Muscle layer of colon (tissue), 2 donors: Measurements from ENCODE around the gene NAA30.

Experiments
- H3K27ac ChIP-seq: one replicate; pipeline ENCODE4 v1.7.0; 2013; ENCODE audit warnings: low read depth, mild to moderate bottlenecking, low read length, moderate library complexity
- H3K27me3 ChIP-seq, 2 donors: one replicate each; pipeline ENCODE4 v1.7.0; 2013; ENCODE audit warnings: low read length in 2 of 2, mild to moderate bottlenecking in 2 of 2; ENCODE audit not compliant: insufficient read depth in 2 of 2, control insufficient read depth in 1 of 2
- H3K36me3 ChIP-seq: one replicate; pipeline ENCODE4 v1.7.0; 2013; ENCODE audit warnings: mild to moderate bottlenecking, low read length; ENCODE audit not compliant: insufficient read depth
- H3K4me1 ChIP-seq: one replicate; pipeline ENCODE4 v1.7.0; 2013; ENCODE audit warnings: mild to moderate bottlenecking, low read length; ENCODE audit not compliant: insufficient read depth
- H3K4me3 ChIP-seq, 2 donors: one replicate each; pipeline ENCODE4 v1.7.0; 2013; ENCODE audit warnings: low read length in 2 of 2, low read depth in 1 of 2, mild to moderate bottlenecking in 1 of 2, moderate library complexity in 1 of 2
- H3K9ac ChIP-seq: one replicate; pipeline ENCODE4 v1.7.0; 2013; ENCODE audit warnings: low read length
- H3K9me3 ChIP-seq: one replicate; pipeline ENCODE4 v1.7.0; 2013; ENCODE audit warnings: mild to moderate bottlenecking, low read length
- donor health status: abdominal sarcoma.
- donor health status: Adenocarcinoma of cecum.

NAA30 gene

DNA sequence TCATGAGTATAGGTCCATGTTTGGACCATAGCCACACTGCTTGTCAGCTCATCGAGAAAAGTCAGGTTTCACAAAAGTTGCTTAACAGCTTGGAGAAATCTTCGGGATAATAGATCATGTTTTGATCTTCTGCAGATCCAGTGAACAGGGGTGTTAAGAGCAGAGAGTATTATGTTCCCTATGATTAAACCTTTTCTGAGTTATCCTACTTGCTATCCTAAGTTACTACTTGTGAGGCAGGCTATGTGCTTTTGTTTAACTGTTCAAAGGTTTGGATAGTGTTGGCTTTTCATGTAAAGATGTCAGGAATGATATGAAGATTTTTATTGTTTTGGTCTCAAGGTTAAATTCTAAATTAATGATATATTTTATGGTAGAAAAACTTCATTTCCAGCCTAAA, 11.1 kb downstream of the NAA30 start:
- Histone ChIP-seq H3K9me3 (no peaks in the 10 kb centered on the region), H3K27ac (no peak overlapping the region), H3K4me1 (no peaks in the 10 kb centered on the region), H3K36me3 (peaks cover 7% of the 10 kb centered on the region), H3K9ac (no peak overlapping the region), H3K4me3 (no peak overlapping the region), H3K27me3 (no peaks in the 10 kb centered on the region)

DNA sequence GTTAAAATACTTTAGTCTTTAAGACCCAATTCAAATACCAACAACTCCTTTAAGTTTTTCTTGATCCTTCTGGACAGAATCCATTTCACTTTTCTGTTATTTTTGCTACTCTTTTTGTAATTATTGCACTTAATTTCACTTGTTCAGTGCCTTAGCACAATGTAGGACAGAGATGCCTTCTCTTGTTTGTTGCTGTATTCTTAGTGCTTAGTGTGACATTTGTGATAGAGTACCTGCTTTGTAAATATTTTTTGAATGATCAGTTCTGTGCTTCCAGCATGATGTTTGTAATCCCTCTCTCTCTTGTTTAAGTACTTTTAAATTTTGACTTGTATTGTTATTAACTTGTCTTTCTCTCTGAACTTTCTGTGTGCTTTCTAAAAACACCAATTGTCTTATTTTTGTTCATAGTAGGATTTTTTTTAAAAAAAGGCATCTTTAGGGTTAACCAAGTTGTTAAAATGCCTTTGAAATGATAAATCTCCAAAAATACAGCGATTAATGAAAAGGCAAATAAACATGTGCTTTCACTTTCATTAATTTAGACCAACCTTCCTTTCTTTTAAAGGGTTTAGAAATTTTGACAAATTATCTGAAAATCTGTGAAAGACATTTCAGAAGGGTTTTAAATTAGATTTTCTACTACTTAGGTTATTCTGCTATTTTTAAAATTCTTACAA, 11.9 kb downstream of the NAA30 start:
- Histone ChIP-seq H3K9me3 (no peaks in the 10 kb centered on the region), H3K9ac (no peak overlapping the region), H3K4me3 (no peak overlapping the region), H3K36me3 (peaks cover 7% of the 10 kb centered on the region), H3K27ac (no peak overlapping the region), H3K27me3 (no peaks in the 10 kb centered on the region), H3K4me1 (no peaks in the 10 kb centered on the region)

DNA sequence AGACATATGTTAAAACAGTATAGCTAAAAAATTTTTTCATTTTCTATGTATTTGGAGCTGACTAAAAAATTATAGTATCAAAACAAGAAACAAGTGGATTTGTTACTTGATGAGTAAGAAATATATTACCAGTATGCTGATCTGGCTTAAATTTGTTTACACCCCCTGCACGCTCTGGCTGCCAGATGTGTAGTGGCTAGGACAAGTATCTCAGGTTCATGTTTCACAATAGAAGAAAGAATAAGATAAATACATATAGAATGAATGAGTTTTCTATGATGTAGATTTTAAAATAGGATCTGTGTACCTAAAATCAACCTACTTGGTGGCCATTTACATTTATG, 13.1 kb downstream of the NAA30 start:
- Histone ChIP-seq H3K4me1 (no peaks in the 10 kb centered on the region), H3K4me3 (no peak overlapping the region), H3K36me3 (peaks cover 7% of the 10 kb centered on the region), H3K9me3 (no peaks in the 10 kb centered on the region), H3K27ac (no peak overlapping the region), H3K9ac (no peak overlapping the region), H3K27me3 (no peaks in the 10 kb centered on the region)

DNA sequence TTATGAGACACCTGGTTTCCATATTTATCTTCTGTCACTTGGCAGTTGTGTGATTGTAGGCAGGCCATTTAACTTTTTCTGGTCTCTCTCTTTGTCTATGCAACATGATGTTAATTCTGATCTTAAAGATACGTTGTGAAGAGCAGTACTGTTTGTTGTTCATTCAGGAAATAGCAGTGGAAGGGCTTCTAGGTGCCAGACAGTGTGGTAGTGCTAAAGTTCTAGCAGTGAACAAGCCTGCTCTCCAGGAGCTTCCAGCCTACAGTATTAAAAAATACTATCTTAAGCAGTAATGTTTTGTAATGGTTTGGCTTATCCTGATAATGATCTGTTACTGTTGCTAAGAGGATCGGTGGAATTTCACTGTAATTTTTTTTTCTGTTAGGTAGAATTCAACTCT, 15.2 kb downstream of the NAA30 start:
- Histone ChIP-seq H3K9ac (no peak overlapping the region), H3K27ac (no peak overlapping the region), H3K4me3 (no peak overlapping the region), H3K4me1 (no peaks in the 10 kb centered on the region), H3K36me3 (peaks cover 12% of the 10 kb centered on the region), H3K27me3 (no peaks in the 10 kb centered on the region), H3K9me3 (no peaks in the 10 kb centered on the region)

DNA sequence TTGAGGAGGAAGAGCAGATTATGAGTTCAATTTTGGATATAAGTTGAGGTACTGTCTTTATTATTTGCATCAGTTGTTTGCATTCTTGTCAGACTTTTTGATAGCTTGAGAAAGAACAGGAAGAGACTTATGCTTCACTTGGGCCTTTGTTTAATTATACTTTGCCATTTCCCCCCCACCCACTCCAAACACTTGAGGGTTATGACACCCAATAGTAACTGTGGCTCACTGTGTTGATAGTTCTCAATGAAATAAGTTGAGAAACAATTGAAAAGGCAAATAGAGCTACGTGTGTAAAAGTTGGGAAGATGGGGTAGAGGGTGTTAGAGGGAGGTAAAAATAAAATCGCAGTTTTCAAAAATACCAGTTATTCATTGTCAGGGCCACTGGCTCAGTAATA, 17.7 kb downstream of the NAA30 start:
- no peaks in the 10 kb centered on the region for H3K9me3 ChIP-seq
- H3K9ac ChIP-seq: no peak overlapping the region
- H3K4me3 ChIP-seq: no peak overlapping the region
- no peak overlapping the region for H3K27ac ChIP-seq
- no peaks in the 10 kb centered on the region for H3K27me3 ChIP-seq
- H3K4me1 ChIP-seq: no peaks in the 10 kb centered on the region
- H3K36me3 ChIP-seq: peaks cover 12% of the 10 kb centered on the region

DNA sequence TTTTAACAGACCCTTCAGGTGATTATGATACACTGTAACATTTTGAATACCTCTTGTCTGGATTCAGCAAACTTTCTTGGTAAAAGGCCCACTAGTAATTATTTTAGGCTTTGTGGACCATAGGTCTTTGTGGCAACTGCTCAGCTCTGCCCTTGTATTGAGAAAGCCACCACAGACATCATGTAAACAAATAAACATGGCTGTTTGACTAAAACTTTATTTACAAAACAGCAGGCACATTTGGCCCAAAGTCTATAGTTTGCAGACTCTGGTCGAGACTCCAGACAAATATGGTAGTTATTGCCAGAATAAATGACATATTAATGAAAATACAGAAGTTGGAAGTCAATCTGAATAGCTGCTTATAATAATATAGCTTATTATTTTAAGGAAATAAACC, 18.2 kb downstream of the NAA30 start:
- Histone ChIP-seq H3K4me1 (no peaks in the 10 kb centered on the region), H3K9me3 (no peaks in the 10 kb centered on the region), H3K27ac (no peak overlapping the region), H3K36me3 (peaks cover 12% of the 10 kb centered on the region), H3K9ac (no peak overlapping the region), H3K27me3 (no peaks in the 10 kb centered on the region), H3K4me3 (no peak overlapping the region)

DNA sequence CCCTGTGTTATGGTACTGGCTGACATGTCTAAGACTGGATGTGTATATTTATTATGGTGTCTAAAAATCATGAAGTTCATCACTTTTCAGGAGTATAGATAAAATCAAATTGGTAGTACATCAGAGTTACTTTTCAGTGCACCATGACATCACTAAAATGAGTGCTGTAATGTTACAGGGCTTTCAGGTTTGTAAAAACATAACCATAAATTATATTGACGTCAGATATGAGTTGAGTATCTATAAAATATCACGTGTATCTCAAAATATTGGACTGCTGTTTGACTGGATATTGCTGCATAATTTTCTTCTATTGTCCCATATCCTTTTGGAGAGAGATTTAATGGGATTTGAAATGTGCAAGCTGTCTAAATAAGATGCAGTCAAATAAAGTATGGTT, 22.0 kb downstream of the NAA30 start:
- no peak overlapping the region for H3K9ac ChIP-seq
- H3K4me3 ChIP-seq: no peak overlapping the region
- H3K9me3 ChIP-seq: no peaks in the 10 kb centered on the region
- H3K27ac ChIP-seq: no peak overlapping the region
- no peaks in the 10 kb centered on the region for H3K27me3 ChIP-seq
- no peaks in the 10 kb centered on the region for H3K4me1 ChIP-seq
- peaks cover 5% of the 10 kb centered on the region for H3K36me3 ChIP-seq

DNA sequence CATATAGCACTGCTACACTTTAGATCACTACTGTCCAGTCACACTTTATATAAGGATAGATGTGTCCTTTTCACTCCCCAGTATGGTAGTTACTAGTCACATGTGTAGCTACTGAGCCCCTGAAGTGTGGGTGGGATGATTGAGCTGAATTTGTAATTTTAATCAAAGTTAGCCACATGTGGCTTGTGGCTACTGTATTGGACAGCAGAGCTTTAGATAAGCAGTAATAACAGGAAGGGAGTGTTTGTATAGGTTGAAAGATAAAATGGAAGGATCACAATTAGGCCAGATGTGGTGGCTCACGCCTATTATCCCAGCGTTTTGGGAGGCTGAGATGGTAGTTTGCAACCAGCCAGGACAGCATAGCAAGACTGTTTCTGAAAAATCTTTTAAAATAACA, 23.5 kb downstream of the NAA30 start:
- H3K4me1 ChIP-seq: no peaks in the 10 kb centered on the region
- no peak overlapping the region for H3K27ac ChIP-seq
- no peak overlapping the region for H3K4me3 ChIP-seq
- H3K27me3 ChIP-seq: no peaks in the 10 kb centered on the region
- no peaks in the 10 kb centered on the region for H3K9me3 ChIP-seq
- no peak overlapping the region for H3K9ac ChIP-seq
- H3K36me3 ChIP-seq: peaks cover 5% of the 10 kb centered on the region

DNA sequence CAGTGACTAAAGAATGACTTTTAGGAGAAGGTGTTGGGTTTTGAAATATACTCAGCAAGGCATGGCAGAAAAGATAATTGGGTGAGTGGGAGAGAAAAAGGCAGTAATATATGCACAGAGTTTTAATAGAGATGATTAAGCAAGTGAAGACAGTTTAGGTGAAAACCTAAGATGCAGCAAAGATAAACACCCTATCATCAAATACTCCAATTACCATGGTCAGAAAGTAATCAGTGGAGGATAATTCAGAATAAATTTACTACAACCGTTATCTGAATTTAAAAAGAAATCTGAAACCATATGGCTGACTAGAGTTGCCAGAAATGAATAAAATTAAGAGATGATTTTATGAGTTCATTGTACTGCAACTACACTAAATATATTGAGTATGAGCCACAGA, 26.8 kb downstream of the NAA30 start:
- Histone ChIP-seq H3K4me3 (no peak overlapping the region), H3K27me3 (no peaks in the 10 kb centered on the region), H3K4me1 (no peaks in the 10 kb centered on the region), H3K36me3 (no peaks in the 10 kb centered on the region), H3K9me3 (no peaks in the 10 kb centered on the region), H3K27ac (no peak overlapping the region), H3K9ac (no peak overlapping the region)

DNA sequence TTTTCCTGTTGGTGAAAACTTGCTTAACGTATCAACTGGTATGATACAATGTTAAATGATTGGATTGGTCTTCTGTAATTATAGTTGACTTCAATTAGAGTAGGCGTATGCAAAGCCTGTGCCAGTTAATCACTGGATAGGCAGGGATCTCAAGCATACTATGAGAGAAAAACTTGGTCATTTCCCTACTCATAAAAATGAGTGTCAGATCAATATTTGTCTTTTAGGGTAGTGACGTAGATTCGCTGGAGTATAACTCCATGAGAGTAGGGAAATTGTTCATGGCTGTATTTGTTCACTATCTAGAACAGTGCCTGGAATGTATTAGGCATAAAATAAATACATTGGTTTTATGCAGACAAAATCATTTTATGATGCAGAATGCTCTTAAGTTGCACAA, 28.6 kb downstream of the NAA30 start:
- no peaks in the 10 kb centered on the region for H3K9me3 ChIP-seq
- no peaks in the 10 kb centered on the region for H3K36me3 ChIP-seq
- no peak overlapping the region for H3K27ac ChIP-seq
- no peaks in the 10 kb centered on the region for H3K4me1 ChIP-seq
- H3K27me3 ChIP-seq: no peaks in the 10 kb centered on the region
- H3K4me3 ChIP-seq: no peak overlapping the region
- H3K9ac ChIP-seq: no peak overlapping the region

DNA sequence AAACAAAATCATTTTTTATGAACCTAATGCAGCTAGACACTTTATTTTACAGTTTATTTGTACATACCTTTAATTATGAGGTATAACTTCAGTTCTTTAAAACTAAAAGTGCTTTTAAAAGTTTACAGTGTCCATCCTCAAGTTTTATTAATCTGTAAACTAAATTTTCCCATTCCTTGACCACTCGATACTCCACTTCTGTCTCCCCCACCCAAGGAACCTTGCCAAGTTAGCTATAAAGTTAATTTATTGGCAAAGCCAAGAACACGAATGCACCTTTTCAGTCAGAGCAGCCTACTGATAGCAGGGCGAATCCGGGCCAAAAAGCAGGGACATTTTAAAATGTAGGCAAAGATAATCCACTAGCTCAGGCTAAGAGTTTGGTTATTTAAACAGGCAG, 29.6 kb downstream of the NAA30 start:
- Histone ChIP-seq H3K9me3 (no peaks in the 10 kb centered on the region), H3K27me3 (no peaks in the 10 kb centered on the region), H3K4me1 (no peaks in the 10 kb centered on the region)

DNA sequence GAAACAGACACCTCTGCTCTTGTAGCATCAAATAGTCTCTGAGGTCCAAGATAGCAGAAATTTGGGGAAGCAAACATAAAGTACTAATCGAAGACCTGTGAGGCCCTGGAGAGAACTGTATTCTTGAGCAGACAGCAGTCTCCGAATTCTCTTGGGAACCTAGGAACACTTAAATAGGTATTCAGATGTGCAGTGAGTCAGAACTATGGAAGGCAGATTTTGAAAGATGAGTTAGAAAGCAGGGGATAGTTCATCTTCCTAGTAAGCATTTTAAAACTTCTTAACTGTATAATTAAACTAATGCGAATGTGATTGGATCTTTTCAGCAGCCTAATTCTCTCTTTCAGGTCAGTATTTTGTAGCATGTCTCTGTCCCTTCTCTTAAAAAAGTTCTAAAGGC, 30.6 kb downstream of the NAA30 start:
- H3K9ac ChIP-seq: no peak overlapping the region
- H3K4me1 ChIP-seq: no peaks in the 10 kb centered on the region
- no peaks in the 10 kb centered on the region for H3K9me3 ChIP-seq
- H3K4me3 ChIP-seq: no peak overlapping the region
- H3K27me3 ChIP-seq: no peaks in the 10 kb centered on the region
- no peak overlapping the region for H3K27ac ChIP-seq
- H3K36me3 ChIP-seq: no peaks in the 10 kb centered on the region

More for the DNA sequence above, 29.6 kb downstream of the NAA30 start:
- H3K4me3 ChIP-seq: no peak overlapping the region
- no peak overlapping the region for H3K9ac ChIP-seq
- no peaks in the 10 kb centered on the region for H3K36me3 ChIP-seq
- H3K27ac ChIP-seq: no peak overlapping the region
